Astrocyte (in vitro differentiated cells and primary cell): ENCODE measurements around the gene IFNG-AS1.

Experiments used
- EZH2 ChIP-seq: IDR thresholded peaks from 2 replicates; pipeline ENCODE4 v1.6.1; 2012; ENCODE audit warnings: mild to moderate bottlenecking, low read length, inconsistent platforms; ENCODE audit not compliant: insufficient read depth
- TF ChIP-seq, protein P1 (sequence below): IDR thresholded peaks from 2 replicates; pipeline ENCODE4 v1.5.1; 2011; ENCODE audit warnings: low read depth, mild to moderate bottlenecking, inconsistent platforms, low read length, moderate library complexity; ENCODE audit not compliant: insufficient read depth

DNA sequence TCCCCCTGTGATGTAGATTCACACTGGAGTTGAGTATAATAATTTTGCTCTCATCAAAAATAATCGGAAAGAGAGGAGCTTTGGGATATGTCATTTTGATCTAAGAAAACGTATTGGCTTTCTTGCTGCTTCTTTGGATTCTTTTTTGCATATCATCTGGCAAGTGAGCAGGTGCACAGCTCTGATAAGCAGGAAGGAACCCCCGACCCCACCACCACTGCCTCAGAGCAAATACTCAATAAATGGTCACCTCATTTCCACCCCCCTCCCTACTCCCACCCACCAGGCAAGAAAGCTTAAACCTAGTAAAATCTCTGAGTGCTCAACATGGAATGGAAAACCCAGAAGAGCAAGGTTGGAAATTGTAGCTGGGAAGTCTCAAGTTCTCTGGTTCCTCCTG, 49.4 kb downstream of the IFNG-AS1 start:
- TF ChIP-seq, protein P1, sequence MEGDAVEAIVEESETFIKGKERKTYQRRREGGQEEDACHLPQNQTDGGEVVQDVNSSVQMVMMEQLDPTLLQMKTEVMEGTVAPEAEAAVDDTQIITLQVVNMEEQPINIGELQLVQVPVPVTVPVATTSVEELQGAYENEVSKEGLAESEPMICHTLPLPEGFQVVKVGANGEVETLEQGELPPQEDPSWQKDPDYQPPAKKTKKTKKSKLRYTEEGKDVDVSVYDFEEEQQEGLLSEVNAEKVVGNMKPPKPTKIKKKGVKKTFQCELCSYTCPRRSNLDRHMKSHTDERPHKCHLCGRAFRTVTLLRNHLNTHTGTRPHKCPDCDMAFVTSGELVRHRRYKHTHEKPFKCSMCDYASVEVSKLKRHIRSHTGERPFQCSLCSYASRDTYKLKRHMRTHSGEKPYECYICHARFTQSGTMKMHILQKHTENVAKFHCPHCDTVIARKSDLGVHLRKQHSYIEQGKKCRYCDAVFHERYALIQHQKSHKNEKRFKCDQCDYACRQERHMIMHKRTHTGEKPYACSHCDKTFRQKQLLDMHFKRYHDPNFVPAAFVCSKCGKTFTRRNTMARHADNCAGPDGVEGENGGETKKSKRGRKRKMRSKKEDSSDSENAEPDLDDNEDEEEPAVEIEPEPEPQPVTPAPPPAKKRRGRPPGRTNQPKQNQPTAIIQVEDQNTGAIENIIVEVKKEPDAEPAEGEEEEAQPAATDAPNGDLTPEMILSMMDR, result no peak
- TF ChIP-seq EZH2, result no peak
